ENCODE measurements around the gene KRTDAP. TPM values are rescaled to one million over a fixed set of nuclear protein-coding genes. Genes with fewer than 3 reads are reported as not detected.

The KRTDAP gene
- polyA plus RNA-seq, 1 of the 3 experiments (the other 2 are of a cell fraction): not detected

GRCh38 chr19:35447606-35448469 is 42.4 kb downstream of the KRTDAP start, which contains the start of gene FFAR2:
Gene FFAR2 (plus strand): TSS chr19:35448257. CDS start chr19:35449715, 1,458 bp downstream.
- TF ChIP-seq NFIC (IDR thresholded peaks at IDR 0.05; ENCODE audit: borderline replicate concordance) (no peak), REST (IDR thresholded peaks at IDR 0.05; ENCODE audit: low read depth, low read length) (no peak), YY1 (IDR thresholded peaks at IDR 0.05; ENCODE audit: low read depth) (no peak), MAX (IDR thresholded peaks at IDR 0.05; ENCODE audit: low read depth) (no peak), FOXJ3 (CRISPR knock-in tag; IDR thresholded peaks at IDR 0.05) (no peak), RAD21 (IDR thresholded peaks at IDR 0.05; ENCODE audit: low read length) (no peak)
- Histone ChIP-seq H3K4me1 (ENCODE audit: control insufficient read depth in 1 of 2, insufficient read depth in 2 of 2, low read depth in 1 of 2, low read length in 1 of 2) (peaks cover 0 to 4% of the 10 kb centered on the region in 2 experiments; a peak in 1 of 4 replicates), H4K20me1 (ENCODE audit: insufficient read depth) (no peaks in the 10 kb centered on the region), H3F3A (replicated peaks; ENCODE audit: insufficient read depth) (no peaks in the 10 kb centered on the region), H3K9me2 (no peaks in the 10 kb centered on the region), H3K4me2 (no peak within 1 kb of the TSS), H3K4me3 (ENCODE audit: low read depth in 2 of 2, low read length in 1 of 2) (no peak within 1 kb of the TSS), H3K27ac (ENCODE audit: low read depth in 2 of 2, low read length in 1 of 2) (no peak within 1 kb of the TSS), H3K36me3 (replicated peaks in 1 of 2; ENCODE audit: control insufficient read depth in 1 of 2, insufficient read depth in 2 of 2, low read length in 1 of 2) (no peaks in the 10 kb centered on the region), H3K9ac (no peak within 1 kb of the TSS), H2AFZ (ENCODE audit: low read depth) (no peak within 1 kb of the TSS), H3K9me3 (no peaks in the 10 kb centered on the region), H3K79me2 (ENCODE audit: insufficient read depth) (no peaks in the 10 kb centered on the region), H3K27me3 (ENCODE audit: insufficient read depth) (peaks cover 79% of the 10 kb centered on the region)
- WGBS (ENCODE audit: low lambda C conversion rate): 33% methylated on average over 12 of the region's 12 CpGs
- POLR2A ChIA-PET: no interaction called here
- no peak for DNase-seq
- CTCF ChIA-PET: interaction anchor here (1.1 to 1.4 kb wide), 2 partner anchors 12 to 101 kb away, joined by 5 read pairs; no protein-coding TSS in a partner anchor

- H3K4me3 ChIP-seq (ENCODE audit: low read depth in 2 of 2, low read length in 1 of 2): no peak overlapping the region
- no peaks in the 10 kb centered on the region for H3K9me3 ChIP-seq
- no peak overlapping the region for H3K9ac ChIP-seq
- 29% methylated on average over 21 of the region's 21 CpGs for WGBS (ENCODE audit: low lambda C conversion rate)
- no peaks in the 10 kb centered on the region for H3K9me2 ChIP-seq
- H2AFZ ChIP-seq (ENCODE audit: low read depth): no peak overlapping the region
- H3K27me3 ChIP-seq (ENCODE audit: insufficient read depth): peaks cover 74% of the 10 kb centered on the region
- H3K79me2 ChIP-seq (ENCODE audit: insufficient read depth): no peaks in the 10 kb centered on the region
- peaks cover 0 to 4% of the 10 kb centered on the region in 2 experiments; a peak in 1 of 4 replicates for H3K4me1 ChIP-seq (ENCODE audit: control insufficient read depth in 1 of 2, insufficient read depth in 2 of 2, low read depth in 1 of 2, low read length in 1 of 2)
- H3K4me2 ChIP-seq: no peak overlapping the region
- no peaks in the 10 kb centered on the region for H4K20me1 ChIP-seq (ENCODE audit: insufficient read depth)
- no peaks in the 10 kb centered on the region for H3K36me3 ChIP-seq (replicated peaks in 1 of 2; ENCODE audit: control insufficient read depth in 1 of 2, insufficient read depth in 2 of 2, low read length in 1 of 2)
- ChIA-PET POLR2A (no interaction called here), CTCF (no interaction called here)
- no peak for DNase-seq
- H3K27ac ChIP-seq (ENCODE audit: low read depth in 2 of 2, low read length in 1 of 2): no peak overlapping the region
- H3F3A ChIP-seq (replicated peaks; ENCODE audit: insufficient read depth): no peaks in the 10 kb centered on the region
- no peak for TF ChIP-seq EZH2phosphoT487 (IDR thresholded peaks at IDR 0.05; ENCODE audit: borderline replicate concordance, low read depth)
- TF ChIP-seq MXI1 (IDR thresholded peaks at IDR 0.05; ENCODE audit: low read depth, low read length): no peak
- TF ChIP-seq USF1 (IDR thresholded peaks at IDR 0.05; ENCODE audit: borderline replicate concordance, low read depth): no peak
- TF ChIP-seq SIN3A (IDR thresholded peaks at IDR 0.05; ENCODE audit: borderline replicate concordance, low read depth, low read length): no peak
Observed at GRCh38 chr19:35445826-35446593, 44.3 kb downstream of the KRTDAP start.

All from SK-N-SH (cell line).